Cortex of kidney (tissue), 1 donor: ENCODE results near the gene CFAP99.
"Not testable (repeated sequence)": the region's sequence is repeated elsewhere in the genome, so short reads cannot be mapped to it uniquely, and the experiment has no call there.

ENCODE experiments used
- DNase-seq: peaks from one replicate; lab custom pipeline; 2025; lab: John Stamatoyannopoulos, UW

CFAP99 gene

DNA sequence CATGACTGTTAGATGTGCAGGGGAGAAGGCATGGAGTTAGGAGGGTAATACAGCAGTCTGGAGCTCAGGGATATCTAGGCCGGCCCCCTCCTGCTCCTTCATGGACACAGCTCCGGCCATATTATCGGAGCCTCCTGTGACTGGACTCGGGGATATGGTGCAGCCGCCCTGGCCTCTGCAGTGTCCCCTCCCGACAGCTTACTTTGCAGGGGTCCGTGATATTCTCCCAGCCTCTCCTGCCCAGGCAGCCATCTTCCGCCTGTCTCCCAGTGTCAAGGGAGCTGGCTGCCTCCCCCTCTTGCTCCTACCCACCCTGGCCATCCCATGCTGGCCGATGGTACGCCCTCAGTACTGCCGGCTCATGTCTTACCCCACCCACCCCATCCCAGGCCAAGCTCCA lies 30.3 kb downstream of the CFAP99 start:
- DNase-seq = no peak

DNA sequence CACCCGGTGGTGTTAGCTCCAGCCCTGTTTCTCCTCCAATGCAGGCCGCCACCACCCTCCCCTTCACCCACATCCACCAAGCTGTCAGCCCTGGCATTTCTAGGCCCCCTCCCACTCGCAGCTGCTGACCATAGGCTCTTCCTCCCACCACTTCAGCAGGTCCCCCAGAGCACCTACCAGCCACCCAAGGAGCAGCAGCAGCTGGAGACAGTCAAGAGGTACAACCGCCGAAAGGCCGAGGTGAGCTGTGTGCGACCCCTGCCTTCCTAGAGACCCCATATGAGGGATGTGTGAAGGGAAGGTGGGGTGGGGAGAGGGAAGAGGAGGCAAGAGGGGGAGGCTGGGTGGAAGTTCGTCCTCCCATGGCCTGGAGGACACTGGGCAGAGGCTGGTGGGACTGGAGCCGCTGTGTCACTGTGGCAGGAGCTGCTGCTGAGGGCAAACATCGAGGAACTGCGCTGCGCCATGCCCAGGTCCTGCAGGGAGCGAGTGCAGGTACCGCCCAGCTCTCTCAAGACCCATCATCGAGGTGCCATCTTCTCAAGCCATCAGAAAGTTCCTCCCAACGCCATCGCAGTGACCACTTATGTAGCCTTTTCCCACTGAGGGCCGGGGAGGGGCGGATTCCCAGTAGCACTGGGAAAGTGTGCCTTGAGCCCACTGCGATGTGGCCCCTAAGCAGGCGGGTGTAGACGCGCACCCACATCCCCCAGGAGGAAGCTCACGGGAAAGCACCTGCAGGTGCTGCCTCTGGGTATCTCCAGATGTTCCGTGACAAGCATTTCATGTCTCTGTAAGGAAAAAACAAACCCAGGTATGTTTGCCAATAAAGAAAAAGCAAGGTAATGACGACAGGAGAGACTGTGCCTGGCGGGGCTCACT lies 31.0 kb downstream of the CFAP99 start:
- DNase-seq = no peak

DNA sequence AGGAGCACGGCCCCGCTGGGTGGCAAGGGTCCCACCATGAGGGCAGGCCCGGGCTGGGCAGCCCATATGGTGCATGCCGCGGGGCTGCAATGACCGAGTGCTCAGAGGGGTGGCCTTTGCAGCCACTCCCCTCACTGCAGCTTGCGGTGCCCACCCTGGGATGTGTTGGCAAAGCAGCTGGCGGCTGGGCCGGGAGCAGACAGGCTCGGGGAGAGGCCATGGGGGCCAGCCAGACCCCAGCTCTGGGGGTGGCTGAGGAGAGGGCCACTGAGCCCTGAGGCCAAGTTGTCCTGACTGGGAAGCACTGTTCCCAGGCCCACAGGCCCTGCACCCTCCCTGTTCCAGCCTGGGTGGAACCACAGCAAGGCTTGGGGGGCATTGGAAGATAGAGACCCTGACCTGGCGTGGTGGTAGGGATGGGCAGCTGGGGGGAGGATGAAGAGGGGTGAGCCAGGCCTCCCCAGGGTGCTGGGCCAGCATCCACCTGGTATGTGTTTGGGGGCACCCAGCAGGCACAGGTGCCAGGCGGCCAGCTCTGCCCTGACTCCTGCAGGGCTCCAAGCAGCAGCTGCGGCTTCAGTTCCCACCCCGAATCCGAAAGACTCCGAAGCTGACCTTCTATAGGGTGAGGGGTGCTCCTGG lies 31.8 kb downstream of the CFAP99 start:
- DNase-seq = no peak

DNA sequence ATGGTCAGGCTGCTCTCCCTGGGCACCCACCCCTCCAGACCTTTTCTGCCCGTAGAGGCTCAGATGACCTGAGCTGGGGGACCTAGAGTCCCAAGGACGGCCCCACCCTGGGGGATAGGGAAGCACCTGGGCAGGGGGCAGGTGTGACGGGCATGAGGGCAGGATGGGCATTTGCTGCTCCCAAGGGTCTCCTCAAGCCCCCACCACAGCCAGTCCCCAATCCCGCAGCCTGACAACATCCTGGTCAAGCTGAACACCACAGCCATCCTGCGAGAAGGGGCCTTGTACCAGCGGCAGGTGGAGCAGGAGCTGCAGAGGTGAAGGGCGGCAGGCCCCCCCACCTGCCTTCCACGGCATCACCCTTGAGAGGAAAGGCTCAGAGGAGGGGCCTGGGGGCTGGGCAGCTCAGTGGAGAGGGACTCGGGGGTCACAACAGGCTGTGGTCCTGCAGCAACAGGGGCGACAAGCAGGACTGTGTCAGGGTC lies 32.3 kb downstream of the CFAP99 start:
- DNase-seq = no peak

DNA sequence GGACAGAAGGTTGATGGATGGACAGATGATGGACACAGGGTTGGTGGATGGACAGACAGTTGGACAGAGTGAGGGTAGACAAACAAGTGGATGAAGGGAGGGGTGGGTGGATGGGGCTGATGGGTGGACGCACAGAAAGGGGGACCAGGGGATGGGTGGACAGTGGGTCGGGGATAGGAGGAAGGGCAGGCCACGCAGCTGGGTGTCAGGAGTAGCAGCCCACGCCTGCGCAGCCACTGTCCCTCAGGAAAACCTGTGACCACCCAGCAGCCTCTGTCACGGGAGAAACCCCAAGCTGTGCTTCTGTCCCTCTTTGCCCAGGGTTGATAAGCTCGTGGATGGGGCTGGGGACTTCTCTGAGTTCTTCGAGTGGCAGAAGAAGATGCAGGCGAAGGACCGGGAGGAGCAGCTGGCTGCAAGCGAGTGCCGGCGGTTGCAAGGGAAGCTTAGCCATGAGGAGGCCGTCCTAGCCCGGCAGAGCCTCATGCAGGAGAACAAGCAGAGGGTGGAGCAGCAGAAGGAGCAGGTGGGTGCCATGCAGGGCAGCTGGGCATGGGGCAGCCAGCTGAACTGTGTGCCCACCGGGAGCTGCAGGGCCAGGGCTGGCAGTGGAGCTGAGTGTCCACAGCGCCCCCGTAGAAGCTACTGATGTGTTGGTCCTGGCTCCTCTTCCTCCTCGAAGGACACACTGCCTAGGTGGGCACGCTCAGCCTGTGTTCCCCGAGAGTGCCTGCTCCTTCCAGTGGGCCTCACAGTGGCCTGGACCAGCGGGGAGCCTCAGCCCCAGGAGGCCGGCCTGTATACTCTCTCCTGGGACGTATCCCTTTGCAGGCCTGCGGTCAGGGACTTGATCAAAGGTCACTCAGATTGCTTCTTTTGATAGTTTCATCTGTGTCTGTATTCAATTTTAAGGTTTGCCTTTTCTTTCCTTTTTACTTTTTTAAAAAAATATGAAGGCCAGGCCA lies 33.3 kb downstream of the CFAP99 start:
- DNase-seq = no peak

DNA sequence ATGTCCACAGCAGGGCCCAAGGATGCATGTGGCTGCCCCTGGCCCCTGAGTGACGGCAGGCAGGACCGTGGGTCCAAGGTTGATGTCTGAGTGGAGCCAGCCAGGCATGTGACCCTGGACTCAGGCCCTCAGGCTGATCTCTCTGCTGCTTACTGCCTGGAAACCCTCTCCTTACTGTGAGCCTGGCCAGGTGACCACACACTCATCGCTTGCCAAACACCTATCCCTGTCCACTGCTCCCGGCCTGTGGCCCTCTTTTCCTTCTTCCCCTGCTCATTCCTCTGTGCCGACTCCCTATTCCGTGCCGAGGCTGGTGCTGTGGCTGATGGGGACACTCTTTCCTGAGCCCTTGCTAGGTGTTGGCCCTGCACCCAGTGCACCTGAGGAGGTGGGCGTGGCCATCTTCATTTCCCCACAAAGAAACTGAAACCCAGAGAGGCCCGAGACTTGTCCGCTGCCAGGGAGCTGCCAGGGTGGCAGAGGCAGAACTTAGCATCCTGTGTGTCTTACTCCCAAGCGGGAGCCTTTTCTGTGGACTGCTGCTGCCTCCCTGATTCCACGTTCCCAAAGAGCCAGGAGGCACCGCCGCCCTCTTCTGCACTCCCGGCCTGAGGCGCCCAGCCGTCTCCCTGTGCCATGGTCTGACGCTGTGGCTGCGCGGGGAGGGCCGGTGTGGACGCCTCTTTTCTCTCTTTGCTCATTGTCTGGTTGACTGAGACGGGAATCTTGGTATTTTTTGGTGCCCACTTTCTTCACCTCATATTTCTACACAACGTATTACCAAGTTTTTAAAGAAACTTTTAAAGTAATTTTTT lies 38.9 kb downstream of the CFAP99 start:
- no peak for DNase-seq

DNA sequence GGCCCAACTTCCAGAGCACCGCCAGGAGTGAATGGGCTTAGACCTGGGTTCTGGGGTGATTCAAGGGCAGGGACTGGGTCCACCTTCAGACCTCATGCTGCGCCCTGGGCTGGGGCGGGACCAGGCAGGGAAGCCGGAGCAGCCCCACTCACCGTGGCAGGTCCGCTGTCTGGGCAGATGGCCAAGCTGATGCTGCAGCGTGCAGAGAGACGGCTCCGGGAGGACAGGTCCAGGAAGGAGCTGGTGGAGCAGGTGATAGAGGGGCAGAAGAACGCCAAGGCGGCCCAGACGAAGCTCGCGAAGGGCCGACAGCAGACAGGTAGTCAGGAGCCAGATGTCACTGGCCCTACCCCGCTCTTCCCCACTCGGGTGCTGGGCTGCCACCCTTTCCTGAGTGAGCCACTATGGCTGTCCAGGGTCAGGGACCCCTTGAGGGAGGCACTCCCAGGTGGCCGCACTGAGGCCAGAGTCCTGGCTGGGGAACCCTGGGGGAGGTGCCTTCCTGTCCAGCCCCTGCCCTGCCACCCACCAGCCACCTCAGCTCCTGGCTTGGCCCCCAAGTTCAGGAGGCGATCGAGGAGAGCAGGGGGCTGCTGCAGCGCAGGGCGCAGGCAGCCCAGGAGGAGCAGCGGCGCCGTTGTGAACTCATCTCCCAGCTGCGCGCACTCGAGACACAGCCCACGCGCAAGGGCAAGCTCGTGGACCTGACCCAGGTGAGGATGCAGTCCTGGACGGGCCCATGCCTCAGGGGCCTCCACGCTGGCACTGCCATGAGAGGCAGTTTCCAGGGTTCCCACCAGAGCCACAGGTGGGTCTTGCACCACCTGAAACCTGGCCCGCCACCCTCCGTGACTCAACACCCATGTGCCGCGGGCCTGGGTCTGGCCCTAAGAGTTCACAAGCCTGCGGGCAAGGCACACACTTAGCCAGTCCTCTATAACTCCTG lies 40.1 kb downstream of the CFAP99 start:
- DNase-seq = no peak

DNA sequence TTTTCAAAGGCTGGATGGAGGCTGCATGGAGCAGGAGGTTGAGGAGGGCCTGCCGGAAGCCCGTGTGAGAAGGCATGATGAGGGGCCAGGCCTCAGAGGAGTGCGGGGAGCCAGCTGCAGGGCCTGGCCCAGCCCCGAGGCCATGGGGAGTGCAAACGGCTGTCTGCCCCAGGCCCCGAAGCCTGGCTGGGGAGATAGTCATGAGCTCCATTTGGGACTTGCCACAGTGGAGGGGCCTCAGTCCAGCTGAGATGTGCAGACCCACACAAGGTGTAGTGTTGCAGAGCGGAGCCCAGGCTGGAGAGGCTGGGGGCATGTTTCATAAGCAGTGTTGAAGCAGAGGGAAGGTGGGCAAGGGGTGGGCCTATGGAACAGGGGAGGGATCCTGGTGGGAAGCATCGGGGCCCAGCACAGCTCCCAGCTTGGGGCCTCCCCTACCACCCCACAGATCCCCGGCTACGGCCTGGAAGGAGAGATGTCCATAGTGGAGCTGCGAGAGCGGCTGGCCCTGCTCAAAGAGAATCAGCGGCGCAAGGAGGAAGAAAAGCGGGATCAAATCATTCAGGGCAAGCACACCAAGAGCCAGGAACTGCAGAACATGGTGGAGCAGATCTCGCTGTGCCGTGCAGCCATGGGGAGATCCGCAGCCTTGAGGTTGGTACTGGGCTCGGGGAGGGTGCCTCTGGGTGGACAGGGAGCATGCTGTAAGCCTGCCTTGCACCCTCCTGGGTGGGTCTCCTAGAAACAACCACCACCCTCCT lies 41.0 kb downstream of the CFAP99 start:
- no peak for DNase-seq

DNA sequence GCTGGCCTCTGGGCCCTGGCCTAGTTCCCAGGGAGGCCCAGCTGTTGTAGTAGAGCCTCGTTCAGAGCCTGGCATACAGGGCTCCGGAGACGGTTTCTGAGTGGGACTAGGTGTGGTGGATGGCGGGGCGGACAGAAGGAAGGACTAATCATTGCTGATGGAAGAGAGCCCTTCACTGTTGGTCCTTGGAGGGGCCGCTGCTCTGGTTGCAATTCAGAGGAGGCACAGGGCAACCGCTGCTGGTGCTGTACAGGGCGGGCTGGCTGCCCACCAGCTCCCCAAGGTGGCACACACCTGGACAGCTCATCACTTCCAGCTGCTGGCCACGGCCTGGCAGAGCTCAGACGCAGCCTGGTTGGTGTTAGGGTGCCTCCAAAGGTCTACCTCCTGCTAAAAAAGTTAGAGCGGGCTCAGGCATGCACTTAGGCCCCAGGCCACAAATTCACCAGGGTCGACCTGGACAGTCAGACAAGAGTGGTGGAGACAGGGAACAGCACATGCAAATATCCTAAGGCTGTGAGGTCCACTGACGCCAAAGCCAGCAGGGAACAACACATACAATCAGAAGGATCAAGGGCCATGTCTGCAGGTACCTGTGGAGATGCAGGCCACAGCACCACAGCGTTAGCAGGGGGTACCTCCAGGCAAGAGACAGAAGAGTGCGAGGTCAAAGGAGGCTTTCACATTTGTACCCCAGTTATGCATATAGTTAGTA lies 42.6 kb downstream of the CFAP99 start:
- DNase-seq = no peak

DNA sequence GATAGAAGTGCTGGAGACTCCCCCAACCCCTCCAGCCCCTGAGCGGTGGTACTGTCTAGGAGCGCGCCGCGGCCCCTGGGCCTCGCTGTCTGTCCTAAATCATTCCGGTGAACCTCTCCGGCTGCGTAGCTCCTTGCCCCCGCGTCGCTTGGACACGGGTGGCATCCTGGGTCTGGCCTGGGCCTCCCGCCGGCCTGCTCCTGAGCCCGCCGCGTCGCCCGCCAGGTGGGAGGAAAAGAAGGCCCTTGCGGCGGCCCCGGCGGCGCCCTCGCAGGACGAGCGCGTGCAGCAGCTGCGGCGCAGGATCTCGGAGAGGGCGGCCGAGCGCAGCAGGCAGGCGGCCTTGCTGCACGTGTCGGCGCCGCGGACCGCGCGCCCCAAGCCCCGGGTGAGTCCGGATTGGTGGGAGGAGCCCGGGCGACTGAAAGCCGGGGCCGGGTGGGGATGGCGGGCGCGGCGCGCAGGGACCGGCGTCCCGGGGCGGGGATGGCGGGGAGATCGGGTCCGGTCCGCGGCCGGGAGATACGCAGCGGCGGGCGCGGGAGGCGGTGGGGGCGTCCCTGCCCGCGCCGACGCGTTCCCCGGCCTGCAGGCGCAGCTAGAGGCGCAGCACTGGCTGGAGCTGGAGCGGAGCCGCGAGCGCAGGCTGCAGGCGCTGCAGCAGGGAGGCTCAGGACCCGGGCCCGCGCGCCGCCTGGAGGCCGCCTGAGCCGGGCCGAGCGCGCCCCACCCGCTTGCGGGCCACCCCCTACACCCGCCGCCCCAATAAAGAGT lies 43.6 kb downstream of the CFAP99 start:
- DNase-seq = no peak

DNA sequence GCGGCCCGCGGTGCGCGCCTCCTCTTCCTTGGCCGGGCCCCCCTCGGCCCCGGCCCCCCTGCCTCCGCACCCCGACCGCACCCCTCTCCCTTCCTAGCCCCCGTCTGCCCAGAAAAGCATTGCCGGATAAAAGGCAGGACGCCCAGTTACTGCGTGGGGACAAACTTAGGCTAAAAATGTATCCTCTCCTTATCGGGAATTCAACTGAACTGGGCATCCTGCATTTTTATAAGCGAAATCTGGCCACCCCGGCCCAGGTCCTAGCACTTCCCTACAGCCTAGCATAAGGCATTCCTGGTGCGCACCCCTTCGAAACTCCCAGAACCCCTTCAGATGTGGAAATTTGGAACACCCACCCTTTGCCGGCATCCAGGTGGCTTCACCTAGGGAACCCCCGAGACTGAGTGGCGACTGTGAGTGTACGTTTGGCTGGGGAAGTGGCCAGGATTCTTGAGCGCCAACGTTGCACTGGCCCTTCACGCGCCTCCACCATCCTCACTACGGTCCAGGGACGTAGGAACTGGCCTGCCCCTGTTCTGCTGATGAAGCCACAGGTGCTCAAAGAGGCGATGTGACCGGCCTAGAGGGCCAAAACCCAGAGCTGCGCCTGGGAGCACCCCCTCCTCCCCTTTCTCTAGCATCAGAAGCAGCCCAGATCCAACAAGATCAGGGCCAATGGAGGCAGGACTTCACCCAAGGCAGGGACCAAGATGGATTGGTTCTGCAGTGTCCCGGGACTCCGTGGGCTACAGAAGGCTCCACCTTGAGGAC lies 44.4 kb downstream of the CFAP99 start:
- no peak for DNase-seq

DNA sequence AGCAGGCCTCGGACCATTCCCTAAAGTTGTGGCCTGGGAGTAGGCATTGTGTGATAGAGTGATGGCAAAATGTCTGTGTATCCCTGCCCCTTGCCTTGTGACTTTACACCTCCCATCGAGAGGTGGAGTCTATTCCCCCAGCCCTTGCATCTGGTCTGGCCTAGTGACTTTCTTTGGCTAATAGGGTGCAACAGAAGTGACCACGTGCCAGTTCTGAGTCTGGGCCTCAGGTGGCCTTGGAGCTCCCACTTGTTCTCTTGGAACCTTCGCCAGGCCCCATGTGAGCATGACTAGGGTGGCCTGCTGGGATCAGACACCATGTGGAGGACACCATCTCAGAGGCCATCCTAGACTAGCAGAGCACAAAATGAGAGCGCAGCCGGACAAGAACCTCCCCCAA lies 46.3 kb downstream of the CFAP99 start:
- DNase-seq = no peak

DNA sequence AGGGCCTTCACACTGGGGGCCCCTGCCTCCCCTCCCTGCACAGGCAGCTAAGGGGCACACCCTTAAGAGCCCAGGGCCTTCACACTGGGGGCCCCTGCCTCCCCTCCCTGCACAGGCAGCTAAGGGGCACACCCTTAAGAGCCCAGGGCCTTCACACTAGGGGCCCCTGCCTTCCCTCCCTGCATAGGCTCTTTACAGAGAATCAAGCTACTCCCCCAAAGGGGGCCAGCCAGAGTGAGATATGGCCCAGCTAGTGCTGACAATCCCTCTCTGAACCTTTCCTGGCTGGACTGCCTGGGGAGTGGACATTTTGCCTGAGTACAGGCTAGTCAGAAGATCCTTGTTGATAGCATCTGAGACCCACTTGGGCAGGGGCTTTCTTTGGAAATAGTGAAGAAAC lies 46.8 kb downstream of the CFAP99 start:
- DNase-seq = not testable (repeated sequence)

DNA sequence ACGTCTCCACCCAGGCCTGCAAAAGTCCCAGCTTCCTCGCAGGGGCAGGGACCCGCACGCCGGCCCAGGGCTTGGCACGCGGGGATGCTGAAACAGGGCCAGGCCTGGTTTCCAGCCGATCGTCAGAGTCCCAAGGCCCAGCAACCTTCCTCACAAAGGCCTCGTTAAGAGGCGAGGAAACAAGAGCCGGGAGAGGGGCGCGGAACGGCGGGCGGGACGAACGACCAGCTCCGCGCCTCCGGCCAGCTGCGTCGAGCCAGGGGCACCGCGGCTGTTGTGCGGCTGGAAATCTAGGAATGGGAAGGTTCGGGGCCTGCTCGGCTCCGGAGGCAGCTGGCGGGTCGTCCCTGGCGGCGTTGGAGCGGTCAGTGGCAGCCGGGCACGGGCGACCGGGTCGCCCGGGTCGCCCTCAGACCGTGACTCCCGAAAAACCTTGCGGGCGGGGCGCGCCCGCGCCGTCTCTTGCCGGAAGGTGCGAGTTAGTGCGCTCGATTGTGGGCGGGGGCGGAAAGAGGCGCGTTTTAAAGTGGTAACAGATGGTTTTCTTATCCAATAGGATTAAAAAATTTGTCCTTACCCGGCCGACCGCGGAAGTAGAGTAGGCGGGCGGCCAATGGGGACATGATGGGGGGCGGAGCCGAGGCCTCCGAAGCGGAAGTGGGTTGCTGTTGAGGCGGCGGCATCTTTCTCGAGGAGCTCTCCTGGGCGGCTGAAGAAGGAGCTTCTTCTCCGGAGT lies 49.9 kb downstream of the CFAP99 start, which contains the start of gene RNF4:
TSS of gene RNF4 (plus strand) at position 651 of the 736 bp plus-strand sequence. CDS start 21,388 bp downstream, outside the sequence.
- no peak for DNase-seq

DNA sequence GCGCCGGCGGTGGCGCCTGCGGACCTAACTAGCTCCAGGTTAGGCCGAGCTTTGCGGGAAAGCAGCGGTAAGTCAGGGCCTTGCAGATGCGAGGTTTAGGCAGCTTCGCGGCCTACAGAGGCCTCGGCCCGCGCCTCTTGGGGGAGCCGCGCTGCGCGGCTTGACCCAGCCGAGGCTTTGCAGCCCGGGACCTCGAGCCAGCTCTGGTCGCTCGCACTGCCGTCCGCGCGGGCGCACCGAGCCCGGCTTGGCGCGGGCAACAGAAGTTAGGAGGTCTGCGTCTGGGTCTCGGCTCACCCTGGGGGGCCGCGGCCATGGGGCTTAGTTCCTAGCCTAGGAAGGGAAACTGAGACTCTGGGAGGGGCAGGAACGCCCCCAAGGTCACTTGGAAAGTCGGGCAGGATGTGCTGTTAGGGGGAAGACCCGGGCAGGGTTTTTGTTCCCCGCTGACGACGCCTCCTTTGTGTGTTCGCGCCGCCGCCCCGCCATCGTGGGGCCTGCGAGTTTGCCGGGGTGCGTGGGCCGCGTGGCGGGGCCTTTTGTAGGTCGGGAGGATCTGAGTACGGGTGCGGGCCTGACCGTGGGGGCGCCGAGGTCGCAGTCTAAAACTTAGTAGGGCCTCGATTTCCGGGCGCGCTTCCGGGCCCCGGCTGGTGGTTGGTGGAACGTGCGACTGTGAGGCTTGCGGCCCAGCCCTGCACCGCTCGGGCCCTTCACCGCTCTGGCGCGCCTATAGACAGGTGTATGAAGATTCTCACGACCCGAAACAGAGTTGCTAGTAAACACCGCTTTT lies 50.6 kb downstream of the CFAP99 start:
- no peak for DNase-seq
